Measurements from ENCODE around the gene SCAMP5.

DNA sequence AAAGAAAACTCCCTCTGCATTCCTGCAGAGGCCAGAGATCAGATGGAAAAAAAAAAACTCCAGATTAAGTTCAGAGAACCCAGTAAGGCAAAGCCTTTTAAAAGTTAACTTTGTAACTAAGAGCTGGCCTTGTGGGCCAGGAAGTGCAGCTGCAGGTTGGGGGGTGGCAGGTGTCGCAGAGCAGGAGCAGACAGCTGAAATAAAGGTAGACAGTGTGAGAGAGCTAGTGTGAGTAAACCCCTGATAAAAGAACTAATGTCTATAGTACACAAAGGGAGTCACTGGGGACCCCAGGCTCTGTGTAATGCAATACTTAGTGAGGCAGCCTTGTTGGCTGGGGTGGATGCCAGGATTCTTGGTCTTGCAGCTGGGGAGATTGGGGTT, 70.1 kb downstream of the SCAMP5 start:
- TF ChIP-seq, protein P1, sequence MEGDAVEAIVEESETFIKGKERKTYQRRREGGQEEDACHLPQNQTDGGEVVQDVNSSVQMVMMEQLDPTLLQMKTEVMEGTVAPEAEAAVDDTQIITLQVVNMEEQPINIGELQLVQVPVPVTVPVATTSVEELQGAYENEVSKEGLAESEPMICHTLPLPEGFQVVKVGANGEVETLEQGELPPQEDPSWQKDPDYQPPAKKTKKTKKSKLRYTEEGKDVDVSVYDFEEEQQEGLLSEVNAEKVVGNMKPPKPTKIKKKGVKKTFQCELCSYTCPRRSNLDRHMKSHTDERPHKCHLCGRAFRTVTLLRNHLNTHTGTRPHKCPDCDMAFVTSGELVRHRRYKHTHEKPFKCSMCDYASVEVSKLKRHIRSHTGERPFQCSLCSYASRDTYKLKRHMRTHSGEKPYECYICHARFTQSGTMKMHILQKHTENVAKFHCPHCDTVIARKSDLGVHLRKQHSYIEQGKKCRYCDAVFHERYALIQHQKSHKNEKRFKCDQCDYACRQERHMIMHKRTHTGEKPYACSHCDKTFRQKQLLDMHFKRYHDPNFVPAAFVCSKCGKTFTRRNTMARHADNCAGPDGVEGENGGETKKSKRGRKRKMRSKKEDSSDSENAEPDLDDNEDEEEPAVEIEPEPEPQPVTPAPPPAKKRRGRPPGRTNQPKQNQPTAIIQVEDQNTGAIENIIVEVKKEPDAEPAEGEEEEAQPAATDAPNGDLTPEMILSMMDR (IDR thresholded peaks at IDR 0.05): no peak
- TF ChIP-seq POLR2A (IDR thresholded peaks at IDR 0.05): no peak
- no peak for TF ChIP-seq POLR2AphosphoS5 (IDR thresholded peaks at IDR 0.05)
